Fibroblast of lung (primary cell): ENCODE results near the gene EXOSC10. TPM values are rescaled to one million over a fixed set of nuclear protein-coding genes. Genes with fewer than 3 reads are reported as not detected.
"Not testable (repeated sequence)": the region's sequence is repeated elsewhere in the genome, so short reads cannot be mapped to it uniquely, and the experiment has no call there.

Source experiments
- DNase-seq, 2 donors: peaks; one replicate each; pipeline versions ENCODE4 v3.0.0 to v3.0.0-alpha.2; 2010; ENCODE audit warnings: low read depth in 2 of 2
- H2AFZ ChIP-seq: 2 replicates; pipeline ENCODE4 v1.5.1; 2012; ENCODE audit warnings: low read length, control low read depth, inconsistent platforms
- H3K27ac ChIP-seq: 2 replicates; pipeline ENCODE4 v1.5.1; 2011; ENCODE audit warnings: low read length, control low read depth; ENCODE audit not compliant: insufficient read depth
- H3K27me3 ChIP-seq: 2 replicates; pipeline ENCODE4 v1.5.1; 2011; ENCODE audit warnings: mild to moderate bottlenecking, low read length; ENCODE audit not compliant: control insufficient read depth, insufficient read depth
- H3K36me3 ChIP-seq: 2 replicates; pipeline ENCODE4 v1.5.1; 2011; ENCODE audit warnings: low read length; ENCODE audit not compliant: control insufficient read depth, insufficient read depth
- H3K4me1 ChIP-seq: 2 replicates; pipeline ENCODE4 v1.5.1; 2011; ENCODE audit warnings: low read length; ENCODE audit not compliant: control insufficient read depth, insufficient read depth; ENCODE audit errors: extremely low read depth
- H3K4me2 ChIP-seq: 2 replicates; pipeline ENCODE4 v1.5.1; 2011; ENCODE audit warnings: low read length, control low read depth; ENCODE audit not compliant: insufficient read depth; ENCODE audit errors: extremely low read depth
- H3K4me3 ChIP-seq, 4 experiments: fragments of 200-600 bp in 1 of 4; sonication (generic) in 1 of 4; replicated peaks in 1 of 4; 2 replicates each; pipeline ENCODE4 v1.5.1; 2011 to 2016; ENCODE audit warnings: low read length in 4 of 4, low read depth in 3 of 4, mild to moderate bottlenecking in 3 of 4, control low read depth in 2 of 4, inconsistent platforms in 1 of 4, mixed read lengths in 1 of 4; ENCODE audit not compliant: insufficient read depth in 1 of 4; ENCODE audit errors: control extremely low read depth in 1 of 4
- H3K79me2 ChIP-seq: 2 replicates; pipeline ENCODE4 v1.5.1; 2012; ENCODE audit warnings: mild to moderate bottlenecking, low read length, inconsistent platforms; ENCODE audit not compliant: control insufficient read depth, insufficient read depth
- H3K9ac ChIP-seq: 2 replicates; pipeline ENCODE4 v1.5.1; 2011; ENCODE audit warnings: mild to moderate bottlenecking, low read length, control low read depth; ENCODE audit not compliant: insufficient read depth
- H3K9me3 ChIP-seq: 2 replicates; pipeline ENCODE4 v1.5.1; 2012; ENCODE audit warnings: low read depth, low read length; ENCODE audit not compliant: control insufficient read depth, insufficient read depth
- H4K20me1 ChIP-seq: 2 replicates; pipeline ENCODE4 v1.5.1; 2011; ENCODE audit warnings: low read length; ENCODE audit not compliant: control insufficient read depth, insufficient read depth; ENCODE audit errors: extremely low read depth
- EZH2 ChIP-seq: IDR thresholded peaks from 2 replicates; pipeline ENCODE4 v1.5.1; 2012; ENCODE audit warnings: low read length, control low read depth, mild to moderate bottlenecking; ENCODE audit errors: missing control alignments
- polyA plus RNA-seq, 2 donors: library from polyadenylated mRNA; depleted of rRNA in 1 of 2; stranded (reverse) in 1 of 2; unstranded in 1 of 2; fragments of >200 nt; gene quantifications; 2 replicates each; pipeline ENCODE4 v1.2.1, GENCODE V29; 2011 to 2012; ENCODE audit warnings: missing spikeins in 1 of 2
- total RNA-seq: library from RNA; depleted of rRNA; stranded (reverse); fragments of >200 nt; gene quantifications from 2 replicates; pipeline ENCODE4 v1.2.1, GENCODE V29; 2014
- TF ChIP-seq, protein P1 (sequence below), 2 donors: IDR thresholded peaks in 1 of 2; conservative IDR thresholded peaks in 1 of 2; 1 replicate in 1 of 2; 2 replicates in 1 of 2; pipeline ENCODE4 v1.5.1; 2011 to 2012; ENCODE audit warnings: low read length in 2 of 2, control low read depth in 1 of 2, inconsistent platforms in 1 of 2, low read depth in 1 of 2, mild to moderate bottlenecking in 1 of 2

The EXOSC10 gene
- total and polyA plus RNA-seq, 2 donors (not counting 1 experiment from before 2014, with no cell fraction given), result 36.2 to 56.3 TPM

DNA sequence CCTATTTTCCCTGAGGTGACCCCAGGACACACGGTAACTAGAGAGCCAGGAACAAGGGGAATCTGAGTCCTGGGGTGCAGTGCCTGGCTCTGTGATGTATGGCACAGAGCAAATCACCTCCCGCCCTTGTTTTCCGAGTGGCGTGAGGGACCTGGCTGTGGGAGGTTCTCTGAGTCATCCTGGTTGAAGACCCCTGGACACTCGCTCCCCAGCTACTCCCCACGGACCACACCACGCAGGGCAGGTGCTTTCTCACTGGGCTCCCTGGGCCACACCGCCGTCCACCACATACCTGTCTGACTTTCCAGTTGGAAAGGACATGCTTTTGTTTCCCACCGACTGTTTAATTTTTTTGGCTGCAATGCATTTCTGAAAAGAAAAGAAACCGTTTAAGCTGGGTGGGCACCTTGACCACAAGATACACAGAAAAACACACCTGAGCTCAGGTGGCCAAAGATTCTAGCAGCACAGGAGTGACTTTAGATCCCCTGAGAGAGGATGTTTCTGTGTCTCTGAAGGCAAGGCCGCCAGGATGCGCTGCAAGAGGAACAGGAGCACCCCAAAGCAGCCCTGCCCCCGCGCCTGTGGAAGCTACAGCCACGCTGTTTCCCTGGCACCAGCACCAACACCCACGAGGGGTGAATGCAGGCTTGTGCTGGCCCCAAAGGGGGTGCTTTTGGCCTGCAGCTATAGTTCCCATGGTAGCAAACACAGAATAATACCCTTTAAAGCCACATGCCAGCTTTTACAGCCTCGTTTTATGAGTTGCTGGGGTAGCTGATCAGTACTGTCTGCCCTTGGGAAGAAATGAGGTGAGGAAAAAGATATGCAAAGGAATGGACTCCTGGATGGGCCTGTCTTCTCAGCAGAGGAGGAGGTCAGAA is 31.7 kb downstream of the EXOSC10 start:
- H3K27me3 ChIP-seq, result no peaks in the 10 kb centered on the region

DNA sequence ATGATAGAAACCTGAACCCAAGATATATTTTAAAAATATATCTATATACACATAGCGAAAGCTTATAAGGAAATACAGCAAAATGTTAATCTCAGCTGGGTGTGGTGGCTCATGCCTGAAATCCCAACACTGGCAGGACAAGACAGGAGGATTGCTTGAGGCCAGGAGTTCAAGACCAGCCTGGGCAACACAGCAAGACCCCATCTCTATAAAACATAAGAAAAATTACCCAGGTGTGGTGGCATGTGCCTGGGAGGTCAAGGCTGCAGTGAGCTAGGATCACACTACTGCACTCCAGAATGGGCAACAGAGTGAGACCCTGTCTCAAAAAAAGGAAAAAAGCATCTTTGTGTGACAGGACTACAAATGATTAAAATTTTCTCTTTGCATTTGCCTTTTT is 33.9 kb downstream of the EXOSC10 start:
- Histone ChIP-seq H3K9ac (no peak overlapping the region), H3K36me3 (peaks cover 24% of the 10 kb centered on the region), H3K4me3 (no peak overlapping the region), H3K79me2 (peaks cover 3% of the 10 kb centered on the region), H3K27me3 (no peaks in the 10 kb centered on the region), H3K9me3 (no peaks in the 10 kb centered on the region), H3K4me2 (no peak overlapping the region), H4K20me1 (no peaks in the 10 kb centered on the region), H2AFZ (no peak overlapping the region), H3K4me1 (no peaks in the 10 kb centered on the region), H3K27ac (no peak overlapping the region)
- TF ChIP-seq EZH2, result no peak
- TF ChIP-seq, protein P1, sequence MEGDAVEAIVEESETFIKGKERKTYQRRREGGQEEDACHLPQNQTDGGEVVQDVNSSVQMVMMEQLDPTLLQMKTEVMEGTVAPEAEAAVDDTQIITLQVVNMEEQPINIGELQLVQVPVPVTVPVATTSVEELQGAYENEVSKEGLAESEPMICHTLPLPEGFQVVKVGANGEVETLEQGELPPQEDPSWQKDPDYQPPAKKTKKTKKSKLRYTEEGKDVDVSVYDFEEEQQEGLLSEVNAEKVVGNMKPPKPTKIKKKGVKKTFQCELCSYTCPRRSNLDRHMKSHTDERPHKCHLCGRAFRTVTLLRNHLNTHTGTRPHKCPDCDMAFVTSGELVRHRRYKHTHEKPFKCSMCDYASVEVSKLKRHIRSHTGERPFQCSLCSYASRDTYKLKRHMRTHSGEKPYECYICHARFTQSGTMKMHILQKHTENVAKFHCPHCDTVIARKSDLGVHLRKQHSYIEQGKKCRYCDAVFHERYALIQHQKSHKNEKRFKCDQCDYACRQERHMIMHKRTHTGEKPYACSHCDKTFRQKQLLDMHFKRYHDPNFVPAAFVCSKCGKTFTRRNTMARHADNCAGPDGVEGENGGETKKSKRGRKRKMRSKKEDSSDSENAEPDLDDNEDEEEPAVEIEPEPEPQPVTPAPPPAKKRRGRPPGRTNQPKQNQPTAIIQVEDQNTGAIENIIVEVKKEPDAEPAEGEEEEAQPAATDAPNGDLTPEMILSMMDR (conservative IDR thresholded peaks at IDR 0.05 in 1 of 2, IDR thresholded peaks at IDR 0.05 in 1 of 2; ENCODE audit: low read depth in 1 of 2, low read length in 2 of 2), result no peak
- DNase-seq, result no peak

More for the DNA sequence above, 31.7 kb downstream of the EXOSC10 start:
- Histone ChIP-seq H3K4me2 (no peak overlapping the region), H3K9me3 (no peaks in the 10 kb centered on the region), H3K4me3 (no peak overlapping the region), H3K36me3 (peaks cover 31% of the 10 kb centered on the region), H2AFZ (no peak overlapping the region), H3K9ac (no peak overlapping the region), H3K79me2 (no peaks in the 10 kb centered on the region), H4K20me1 (no peaks in the 10 kb centered on the region), H3K4me1 (no peaks in the 10 kb centered on the region), H3K27ac (no peak overlapping the region)
- TF ChIP-seq EZH2, result no peak
- TF ChIP-seq, protein P1 (conservative IDR thresholded peaks at IDR 0.05 in 1 of 2, IDR thresholded peaks at IDR 0.05 in 1 of 2; ENCODE audit: low read depth in 1 of 2, low read length in 2 of 2), result no peak
- no peak for DNase-seq

DNA sequence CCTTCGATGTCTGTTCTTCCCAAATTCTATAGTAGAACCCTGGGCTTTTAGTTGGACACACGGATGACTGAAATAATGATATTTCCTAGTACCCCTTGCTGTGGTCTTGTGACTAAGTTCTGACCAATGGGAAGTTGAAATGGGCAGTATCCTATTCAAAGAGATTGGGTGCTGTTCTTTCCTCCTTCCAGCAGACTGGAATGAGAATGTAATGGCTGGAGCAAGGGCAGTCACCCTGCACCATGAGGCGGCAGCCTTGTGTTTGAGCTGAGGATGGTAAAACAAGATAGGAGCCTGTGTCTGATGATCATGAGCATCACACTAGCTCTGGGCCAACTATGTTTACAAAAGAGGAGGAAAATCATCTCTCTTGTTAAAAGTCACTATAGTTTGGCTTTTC is 34.7 kb downstream of the EXOSC10 start:
- TF ChIP-seq EZH2, result no peak
- TF ChIP-seq, protein P1 (conservative IDR thresholded peaks at IDR 0.05 in 1 of 2, IDR thresholded peaks at IDR 0.05 in 1 of 2; ENCODE audit: low read depth in 1 of 2, low read length in 2 of 2), result no peak
- Histone ChIP-seq H3K9me3 (no peaks in the 10 kb centered on the region), H3K4me1 (no peaks in the 10 kb centered on the region), H3K4me2 (no peak overlapping the region), H4K20me1 (no peaks in the 10 kb centered on the region), H3K27ac (no peak overlapping the region), H3K27me3 (no peaks in the 10 kb centered on the region), H3K36me3 (peaks cover 18% of the 10 kb centered on the region), H2AFZ (no peak overlapping the region), H3K4me3 (no peak overlapping the region), H3K79me2 (peaks cover 3% of the 10 kb centered on the region), H3K9ac (no peak overlapping the region)
- no peak for DNase-seq

DNA sequence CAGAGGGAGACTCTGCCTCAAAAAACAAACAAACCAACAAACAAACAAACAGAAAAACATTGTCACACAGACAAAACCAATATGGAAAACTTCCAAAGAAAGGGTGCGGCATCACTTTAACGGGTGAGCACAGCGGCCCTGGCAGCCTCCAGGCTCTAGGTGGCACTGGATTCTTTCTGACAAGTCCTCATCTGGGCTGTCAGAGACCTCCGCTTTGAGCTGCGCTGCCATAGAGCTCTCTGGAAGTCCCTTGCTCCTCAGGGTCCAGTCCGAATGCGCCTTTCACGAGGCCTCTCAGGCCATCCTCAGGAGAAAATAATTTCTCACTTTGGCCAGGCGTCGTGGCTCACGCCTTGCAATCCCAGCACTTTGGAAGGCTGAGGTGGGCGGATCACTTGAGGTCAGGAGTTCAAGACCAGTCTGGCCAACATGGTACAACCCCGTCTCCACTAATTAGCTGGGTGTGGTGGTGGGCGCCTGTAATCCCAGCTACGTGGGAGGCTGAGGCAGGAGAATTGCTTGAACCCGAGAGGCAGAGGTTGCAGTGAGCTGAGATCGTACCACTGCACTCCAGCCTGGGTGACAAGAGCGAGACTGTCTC is 35.6 kb downstream of the EXOSC10 start:
- not testable (repeated sequence) for DNase-seq, H3K4me3 ChIP-seq, H3K4me2 ChIP-seq, H2AFZ ChIP-seq, H3K9ac ChIP-seq, H3K9me3 ChIP-seq, H3K27me3 ChIP-seq, H4K20me1 ChIP-seq, H3K27ac ChIP-seq, H3K79me2 ChIP-seq, H3K4me1 ChIP-seq
- peaks cover 15% of the 10 kb centered on the region for H3K36me3 ChIP-seq
